Measurements from ENCODE around the gene RHBDF1. TPM values are rescaled to one million over a fixed set of nuclear protein-coding genes. Genes with fewer than 3 reads are reported as not detected.

RHBDF1 gene
- total and polyA plus RNA-seq, 4 donors, result 26.6 to 51.2 (median 29.9) TPM

- peaks cover 9 to 47% (median 29%) of the 10 kb centered on the region in 5 donors for H3K4me1 ChIP-seq (ENCODE audit: control insufficient read depth in 5 of 5, insufficient read depth in 5 of 5, low read length in 5 of 5)
- no peak for TF ChIP-seq CTCF (IDR thresholded peaks at IDR 0.05; ENCODE audit: control extremely low read depth, extremely low read depth)
- no peak overlapping the region for H3K9ac ChIP-seq (ENCODE audit: insufficient read depth in 1 of 2, low read length in 2 of 2)
- peak overlapping the region; percentile 96 to 99 for H3K27ac ChIP-seq (ENCODE audit: low read depth in 1 of 2, low read length in 1 of 2)
- DNase-seq (peak; percentile 55 to 76 (median 56)), ATAC-seq (ENCODE audit: insufficient read depth, low FRiP score) (peak; percentile 44)
- no peaks in the 10 kb centered on the region for H3K27me3 ChIP-seq (ENCODE audit: control insufficient read depth in 3 of 3, insufficient read depth in 3 of 3, low read length in 2 of 3)
- peak overlapping the region; percentile 81 for H3K4me3 ChIP-seq
- H3K9me3 ChIP-seq (ENCODE audit: control insufficient read depth in 4 of 4, insufficient read depth in 3 of 4, low read length in 3 of 4), result no peaks in the 10 kb centered on the region
- H3K36me3 ChIP-seq (ENCODE audit: control insufficient read depth in 4 of 4, insufficient read depth in 4 of 4, low read length in 4 of 4), result peaks cover 0 to 10% (median 2%) of the 10 kb centered on the region in 4 donors
- WGBS, 2 donors, result 8 to 10% methylated on average over 27 to 31 of the region's 31 CpGs
Observed at GRCh38 chr16:77273-77806, 4.9 kb upstream of the RHBDF1 start.

- H3K36me3 ChIP-seq (ENCODE audit: control insufficient read depth in 4 of 4, insufficient read depth in 4 of 4, low read length in 4 of 4), result peaks cover 0 to 8% (median 2%) of the 10 kb centered on the region in 4 donors
- WGBS, 2 donors, result 11 to 18% methylated on average over 12 to 13 of the region's 13 CpGs
- H3K4me3 ChIP-seq, result peak overlapping the region; percentile 81
- no peak for TF ChIP-seq CTCF (IDR thresholded peaks at IDR 0.05; ENCODE audit: control extremely low read depth, extremely low read depth)
- peak; percentile 82 to 88 (median 85) for DNase-seq
- H3K4me1 ChIP-seq (ENCODE audit: control insufficient read depth in 5 of 5, insufficient read depth in 5 of 5, low read length in 5 of 5), result peaks cover 9 to 47% (median 29%) of the 10 kb centered on the region in 5 donors
- peak; percentile 31 for ATAC-seq (ENCODE audit: insufficient read depth, low FRiP score)
- H3K9me3 ChIP-seq (ENCODE audit: control insufficient read depth in 4 of 4, insufficient read depth in 3 of 4, low read length in 3 of 4), result no peaks in the 10 kb centered on the region
- no peak overlapping the region for H3K9ac ChIP-seq (ENCODE audit: insufficient read depth in 1 of 2, low read length in 2 of 2)
- H3K27ac ChIP-seq (ENCODE audit: low read depth in 1 of 2, low read length in 1 of 2), result peak overlapping the region; percentile 96 to 99
- no peaks in the 10 kb centered on the region for H3K27me3 ChIP-seq (ENCODE audit: control insufficient read depth in 3 of 3, insufficient read depth in 3 of 3, low read length in 2 of 3)
Observed at GRCh38 chr16:76535-77272, 4.3 kb upstream of the RHBDF1 start.

GRCh38 chr16:75580-76501 is 3.4 kb upstream of the RHBDF1 start:
- Histone ChIP-seq H3K9ac (ENCODE audit: insufficient read depth in 1 of 2, low read length in 2 of 2) (peak overlapping the region in 1 of 2 donors; percentile 55), H3K36me3 (ENCODE audit: control insufficient read depth in 4 of 4, insufficient read depth in 4 of 4, low read length in 4 of 4) (peaks cover 0 to 8% (median 2%) of the 10 kb centered on the region in 4 donors), H3K4me1 (ENCODE audit: control insufficient read depth in 5 of 5, insufficient read depth in 5 of 5, low read length in 5 of 5) (peaks cover 9 to 54% (median 38%) of the 10 kb centered on the region in 5 donors), H3K4me3 (no peak overlapping the region), H3K9me3 (ENCODE audit: control insufficient read depth in 4 of 4, insufficient read depth in 3 of 4, low read length in 3 of 4) (no peaks in the 10 kb centered on the region), H3K27ac (ENCODE audit: low read depth in 1 of 2, low read length in 1 of 2) (peak overlapping the region; percentile 75 to 96), H3K27me3 (ENCODE audit: control insufficient read depth in 3 of 3, insufficient read depth in 3 of 3, low read length in 2 of 3) (no peaks in the 10 kb centered on the region)
- WGBS, 2 donors, result 14 to 23% methylated on average over 11 of the region's 11 CpGs
- TF ChIP-seq CTCF (IDR thresholded peaks at IDR 0.05; ENCODE audit: control extremely low read depth, extremely low read depth), result no peak
- ATAC-seq (ENCODE audit: insufficient read depth, low FRiP score), result no peak
- DNase-seq, result peak; percentile 92 to 96 (median 93)

Measured in lung (tissue), 12 donors.